Posterior vena cava (tissue), 2 donors: Measurements from ENCODE around the gene ALPG. TPM values are rescaled to one million over a fixed set of nuclear protein-coding genes. Genes with fewer than 3 reads are reported as not detected.
"Not testable (repeated sequence)": the region's sequence is repeated elsewhere in the genome, so short reads cannot be mapped to it uniquely, and the experiment has no call there.

Source experiments
- DNase-seq: peaks from one replicate; pipeline ENCODE4 v3.0.0-alpha.2; 2020; ENCODE audit warnings: low spot score
- intact Hi-C, 2 donors: fragments of 100-400 bp; cut with DNase I; formaldehyde crosslinking; loops; one replicate each; pipeline versions ENCODE4 v1.14.1 to v1.14.2; 2022 to 2023
- long read RNA-seq, 2 donors: library from polyadenylated mRNA; unstranded; transcript quantifications; one replicate each; pipeline ENCODE4 v2.0.0, GENCODE V29; 2020 to 2021
- total RNA-seq, 2 donors: library from RNA; stranded (reverse); fragmentation: NEBNext Ultra II Directional; extraction: Animal tissue kit (Norgen Biotek cat#: 25700); gene quantifications; one replicate each; pipeline ENCODE4 v1.2.1, GENCODE V29; 2021
- donor health status: DM: yes; HTN: yes; CAD: no.
- donor health status: DM: yes; HTN: yes; CAD: no.

Gene ALPG
- not detected for total RNA-seq
- long read RNA-seq, donor 1 = 0 reads
- long read RNA-seq, donor 2 = 0 reads

- no peak for DNase-seq
- intact Hi-C loops = no loop called here
Measured at GRCh38 chr2:232406556-232407310, at the start of gene ALPG. TSS of gene ALPG (plus strand) at chr2:232406844. CDS start at chr2:232406895, 51 bp downstream.

DNA sequence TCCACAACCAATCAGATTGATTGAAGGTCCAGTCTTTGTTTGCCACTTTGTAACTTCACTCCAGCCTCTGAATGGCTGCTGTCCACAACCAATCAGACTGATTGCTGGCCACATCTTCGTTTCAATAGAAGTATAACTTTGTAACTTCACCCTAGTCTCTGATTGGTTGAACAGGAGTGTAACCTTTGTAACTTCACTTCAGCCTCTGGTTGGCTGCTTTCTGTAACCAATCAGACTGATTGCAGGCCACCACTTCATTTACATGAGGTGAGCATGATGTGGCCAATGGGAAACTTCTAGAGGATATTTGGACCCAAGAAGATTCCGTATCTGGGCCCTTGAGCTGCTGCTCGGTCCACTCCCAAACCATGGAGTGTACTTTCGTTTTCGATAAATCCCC, 45.0 kb upstream of the ALPG start:
- intact Hi-C loops = no loop called here
- no peak for DNase-seq

- intact Hi-C loops = no loop called here
- no peak for DNase-seq
Measured at GRCh38 chr2:232362174-232362900, 44.3 kb upstream of the ALPG start.

GRCh38 chr2:232363064-232363783, 43.4 kb upstream of the ALPG start:
- DNase-seq, intact Hi-C loops: not testable (repeated sequence)

GRCh38 chr2:232363784-232364615, 42.6 kb upstream of the ALPG start:
- intact Hi-C loops = no loop called here
- DNase-seq = no peak

DNA sequence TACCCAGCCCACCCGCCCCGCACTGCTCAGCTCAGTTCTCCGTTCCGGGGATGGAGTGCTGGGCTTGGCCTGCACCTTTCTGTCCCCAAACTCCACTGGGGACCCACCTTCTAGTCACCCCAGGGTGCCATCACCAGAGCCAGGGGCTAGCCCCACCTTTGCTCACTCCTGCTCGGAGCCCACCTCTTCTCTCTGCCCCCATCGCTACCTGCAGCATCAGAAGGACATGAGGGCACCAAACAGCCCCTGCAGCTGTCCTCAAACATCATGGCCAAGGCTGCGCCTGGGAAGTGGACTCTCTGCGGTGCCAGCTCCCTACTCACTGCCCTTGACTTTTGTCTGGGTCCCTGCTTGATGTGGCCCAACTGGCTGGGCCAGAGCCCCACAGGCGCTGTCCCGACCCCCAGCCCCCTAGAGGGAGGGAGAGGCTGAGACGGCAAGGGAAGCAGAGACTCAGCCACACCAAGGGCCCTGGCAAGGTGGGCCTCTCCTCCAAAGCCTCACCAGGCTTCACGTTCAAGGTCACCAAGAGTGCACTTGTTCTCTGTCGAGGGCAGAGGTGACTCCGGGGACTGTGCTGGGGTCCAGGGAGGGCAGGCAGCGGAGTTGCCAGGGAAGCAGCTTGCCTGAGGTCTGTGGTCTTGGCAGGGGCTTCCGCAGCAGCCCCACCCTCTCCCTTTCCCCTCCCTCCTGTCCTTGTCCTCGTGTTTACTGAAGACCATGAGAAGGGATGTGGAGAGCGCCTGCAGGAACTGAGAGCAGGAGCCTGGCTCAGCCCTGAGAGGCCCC, 41.6 kb upstream of the ALPG start:
- DNase-seq, intact Hi-C loops: not testable (repeated sequence)

DNA sequence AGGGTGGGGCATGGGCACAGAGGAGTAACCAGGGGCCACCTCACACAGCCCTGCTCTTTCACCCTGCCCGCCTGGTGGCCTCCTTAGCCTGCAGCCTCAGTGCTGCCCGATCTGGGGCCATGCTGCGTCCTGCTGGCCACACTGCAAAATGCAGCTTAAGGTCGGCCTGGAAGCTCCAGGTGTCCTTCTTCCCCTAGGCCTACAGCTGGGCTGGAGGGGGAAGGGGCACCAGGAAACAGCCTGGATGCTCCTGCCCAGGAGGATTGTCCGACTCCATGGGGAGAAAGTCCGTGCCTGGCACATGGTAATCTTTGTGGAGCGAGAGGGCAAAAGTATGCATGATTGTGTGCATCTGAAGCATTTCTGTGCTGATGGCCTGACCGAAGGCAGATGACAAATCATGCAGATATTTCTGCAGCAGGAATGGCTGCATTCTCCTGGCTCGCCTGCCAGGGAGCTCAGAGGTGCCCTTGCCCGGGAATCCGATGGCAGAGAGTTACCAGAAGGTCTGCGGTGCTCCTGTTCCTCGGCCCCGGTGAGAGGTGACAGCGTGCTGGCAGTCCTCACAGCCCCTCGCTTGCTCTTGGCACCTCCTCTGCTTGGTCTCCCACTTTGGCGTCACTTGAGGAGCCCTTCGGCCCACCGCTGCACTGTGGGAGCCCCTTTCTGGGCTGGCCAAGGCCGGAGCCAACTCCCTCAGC, 40.9 kb upstream of the ALPG start:
- intact Hi-C loops = no loop called here
- no peak for DNase-seq

- DNase-seq, intact Hi-C loops: not testable (repeated sequence)
Measured at GRCh38 chr2:232366461-232366860, 40.2 kb upstream of the ALPG start.

GRCh38 chr2:232367016-232367415, 39.6 kb upstream of the ALPG start:
- intact Hi-C loops = no loop called here
- DNase-seq = no peak

DNA sequence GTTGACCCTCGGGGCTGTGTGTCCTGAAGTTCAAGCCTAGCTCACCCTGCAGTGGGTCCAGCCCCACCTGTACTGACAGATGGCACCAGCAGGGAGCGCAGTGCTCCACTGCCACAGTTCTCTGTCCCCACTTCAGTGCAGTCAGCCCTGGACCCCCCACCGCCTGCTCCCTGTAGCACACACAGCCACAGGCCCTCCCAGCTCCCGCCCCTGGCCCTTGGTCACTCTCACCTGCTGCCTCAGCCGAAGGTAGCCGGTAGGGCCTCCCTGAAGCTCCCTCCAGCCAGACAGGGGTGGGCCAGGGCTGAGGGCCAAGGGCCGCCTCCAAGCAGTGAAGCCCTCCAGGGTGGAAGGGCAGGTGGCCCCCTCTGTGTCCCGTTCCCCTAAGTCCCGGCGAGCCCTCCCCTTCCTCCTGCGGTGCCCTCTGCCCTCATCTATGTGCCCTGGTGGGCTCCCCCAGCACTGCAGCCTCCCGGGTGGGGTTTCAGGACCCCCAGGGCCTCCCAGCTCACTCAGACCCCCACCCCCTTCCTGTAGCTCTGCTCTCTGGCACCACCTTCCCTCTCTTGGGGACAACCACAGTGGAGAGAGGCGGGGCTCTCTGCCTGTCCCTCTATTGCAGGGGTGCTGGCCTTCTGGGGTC, 38.9 kb upstream of the ALPG start:
- DNase-seq = no peak

DNA sequence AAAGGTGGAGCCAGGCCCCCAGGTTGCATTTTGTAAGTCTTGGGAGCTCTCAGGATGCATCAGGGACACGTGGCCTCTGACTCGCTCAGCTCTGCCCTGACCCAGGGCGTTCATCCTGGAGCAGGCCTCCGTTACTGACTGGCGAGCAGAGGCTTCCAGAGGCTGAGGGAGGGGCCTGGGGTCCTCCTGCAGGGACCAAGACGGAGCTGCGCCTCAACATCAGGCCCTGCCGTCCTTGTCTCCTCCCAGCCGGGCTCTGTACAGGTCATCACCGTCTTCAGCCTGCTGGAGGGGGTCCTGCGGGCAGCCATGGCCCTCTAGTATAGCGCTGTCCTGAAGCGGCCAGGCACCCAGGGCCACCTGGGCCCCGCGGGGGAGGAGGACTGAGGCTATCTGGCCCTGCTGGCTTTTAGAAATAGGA, 38.3 kb upstream of the ALPG start:
- intact Hi-C loops = no loop called here
- peak; percentile 78 for DNase-seq

More for the DNA sequence above, 38.9 kb upstream of the ALPG start:
- intact Hi-C loops = no loop called here

DNA sequence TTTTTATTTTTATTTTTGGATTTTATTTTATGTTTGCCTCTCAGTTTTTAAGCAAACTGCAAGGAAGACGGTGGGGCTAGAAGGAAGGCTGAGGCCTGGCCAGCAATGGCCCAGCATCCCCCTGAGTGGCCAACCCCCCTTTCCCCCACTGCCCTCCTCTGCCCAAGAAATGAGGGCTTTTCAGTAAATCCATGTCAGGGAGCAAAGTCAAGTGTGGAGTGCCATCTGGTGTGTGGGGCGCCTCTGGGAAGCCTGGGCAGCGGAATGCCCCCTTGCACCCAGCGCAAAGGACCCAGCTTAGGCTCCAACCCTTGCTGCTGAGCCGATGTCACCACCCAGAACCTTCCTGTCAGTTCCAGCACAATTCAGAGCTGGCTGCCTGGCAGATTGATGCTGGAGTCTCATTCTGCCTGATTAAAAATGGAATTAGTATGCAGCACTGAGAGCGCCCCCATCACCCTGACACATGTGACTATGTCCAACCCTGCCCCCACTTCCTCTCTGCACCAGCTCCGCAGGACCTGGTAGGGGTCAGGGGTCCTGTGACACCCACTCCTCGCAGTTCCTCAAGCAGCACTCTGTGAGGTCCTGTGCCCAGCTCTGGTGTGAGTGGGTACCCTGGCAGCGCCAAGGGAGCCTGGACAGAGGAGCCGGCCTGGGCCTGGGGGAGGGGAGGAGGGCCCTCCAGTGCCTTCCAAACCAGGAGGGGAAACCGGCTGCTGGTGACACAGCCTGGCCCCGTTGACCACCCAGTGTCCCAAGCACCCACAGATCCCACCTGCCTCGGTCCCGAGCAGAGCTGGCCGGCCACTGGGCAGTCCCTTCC, 37.3 kb upstream of the ALPG start:
- peak; percentile 60 for DNase-seq

DNA sequence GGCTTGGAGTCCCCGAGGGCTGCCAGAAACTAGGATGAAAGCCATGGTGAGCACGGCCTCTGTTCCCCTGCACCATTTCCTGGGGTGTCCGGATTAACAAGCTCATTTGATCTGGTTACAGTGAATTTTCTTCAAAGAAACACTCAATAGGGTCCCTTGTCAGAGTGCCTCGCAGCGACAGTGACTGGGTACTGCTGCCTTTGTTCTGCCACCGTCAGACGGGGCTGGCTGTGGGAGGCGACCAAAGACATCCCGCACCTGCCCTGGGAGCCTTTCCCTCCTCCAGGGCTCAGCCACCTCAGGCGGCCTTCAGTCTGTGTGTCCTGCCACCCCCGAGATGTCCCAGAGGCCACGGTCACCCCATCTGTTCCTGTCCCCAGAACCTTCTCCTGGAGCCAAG, 36.6 kb upstream of the ALPG start:
- DNase-seq, intact Hi-C loops: not testable (repeated sequence)

More for the DNA sequence above, 37.3 kb upstream of the ALPG start:
- intact Hi-C loops = no loop called here

GRCh38 chr2:232372231-232373208, 34.1 kb upstream of the ALPG start:
- DNase-seq = peak; percentile 45
- intact Hi-C loops = no loop called here

GRCh38 chr2:232374356-232374755, 32.3 kb upstream of the ALPG start:
- intact Hi-C loops = no loop called here

More at GRCh38 chr2:232374356-232374755, 32.3 kb upstream of the ALPG start:
- no peak for DNase-seq
